ENCODE results near the gene IL10. TPM values are rescaled to one million over a fixed set of nuclear protein-coding genes. Genes with fewer than 3 reads are reported as not detected.

Gene IL10
- polyA plus RNA-seq, 1 donor (not counting 4 experiments of a cell fraction or from before 2014, with no cell fraction given) = not detected

DNA sequence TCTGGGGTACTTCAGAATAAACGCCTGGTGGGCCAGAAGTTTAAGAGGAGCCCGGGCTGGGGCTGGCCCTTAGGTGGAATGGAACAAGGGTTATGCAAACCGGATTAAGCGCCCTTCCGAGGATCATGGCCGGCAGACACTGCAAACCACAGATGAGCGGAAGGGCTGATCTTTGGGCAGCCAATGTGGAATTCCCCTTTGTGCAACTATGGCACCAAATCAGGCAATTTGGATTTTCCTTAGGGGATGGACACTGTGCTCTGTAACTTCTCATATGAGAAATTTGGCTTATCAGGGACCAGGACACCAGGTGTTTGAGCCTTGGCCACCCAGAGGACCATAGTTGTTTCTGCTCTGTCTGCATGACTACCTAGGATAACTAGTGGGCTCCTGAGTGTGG, 5.7 kb upstream of the IL10 start:
- no peaks in the 10 kb centered on the region for H3K36me3 ChIP-seq (ENCODE audit: control insufficient read depth in 2 of 2, extremely low read depth in 1 of 2, insufficient read depth in 2 of 2, low read length in 2 of 2)
- H3K27ac ChIP-seq (ENCODE audit: control insufficient read depth, insufficient read depth, low read length) = no peak overlapping the region
- no peak for DNase-seq (ENCODE audit: low read depth, low spot score)
- H3K4me2 ChIP-seq (ENCODE audit: control insufficient read depth, extremely low read depth, insufficient read depth, low read depth, low read length) = no peak overlapping the region
- no peak overlapping the region for H3K9ac ChIP-seq (ENCODE audit: control insufficient read depth, extremely low read depth, insufficient read depth, low read length)
- H3K27me3 ChIP-seq (ENCODE audit: control insufficient read depth, extremely low read depth, insufficient read depth, low read length) = peaks cover 21% of the 10 kb centered on the region
- no peaks in the 10 kb centered on the region for H3K79me2 ChIP-seq (ENCODE audit: control insufficient read depth, insufficient read depth, low read length)
- TF ChIP-seq EZH2 (IDR thresholded peaks at IDR 0.05; ENCODE audit: low read length) = no peak
- TF ChIP-seq, protein P1, sequence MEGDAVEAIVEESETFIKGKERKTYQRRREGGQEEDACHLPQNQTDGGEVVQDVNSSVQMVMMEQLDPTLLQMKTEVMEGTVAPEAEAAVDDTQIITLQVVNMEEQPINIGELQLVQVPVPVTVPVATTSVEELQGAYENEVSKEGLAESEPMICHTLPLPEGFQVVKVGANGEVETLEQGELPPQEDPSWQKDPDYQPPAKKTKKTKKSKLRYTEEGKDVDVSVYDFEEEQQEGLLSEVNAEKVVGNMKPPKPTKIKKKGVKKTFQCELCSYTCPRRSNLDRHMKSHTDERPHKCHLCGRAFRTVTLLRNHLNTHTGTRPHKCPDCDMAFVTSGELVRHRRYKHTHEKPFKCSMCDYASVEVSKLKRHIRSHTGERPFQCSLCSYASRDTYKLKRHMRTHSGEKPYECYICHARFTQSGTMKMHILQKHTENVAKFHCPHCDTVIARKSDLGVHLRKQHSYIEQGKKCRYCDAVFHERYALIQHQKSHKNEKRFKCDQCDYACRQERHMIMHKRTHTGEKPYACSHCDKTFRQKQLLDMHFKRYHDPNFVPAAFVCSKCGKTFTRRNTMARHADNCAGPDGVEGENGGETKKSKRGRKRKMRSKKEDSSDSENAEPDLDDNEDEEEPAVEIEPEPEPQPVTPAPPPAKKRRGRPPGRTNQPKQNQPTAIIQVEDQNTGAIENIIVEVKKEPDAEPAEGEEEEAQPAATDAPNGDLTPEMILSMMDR (optimal IDR thresholded peaks at IDR 0.05 in 1 of 3, IDR thresholded peaks at IDR 0.05 in 1 of 3, conservative IDR thresholded peaks at IDR 0.05 in 1 of 3; ENCODE audit: extremely low read depth in 1 of 3, insufficient read depth in 2 of 3, low read length in 3 of 3) = no peak
- H3K4me1 ChIP-seq (ENCODE audit: control insufficient read depth, extremely low read depth, insufficient read depth, low read length) = no peaks in the 10 kb centered on the region
- H3K9me3 ChIP-seq (ENCODE audit: control insufficient read depth, low read depth, low read length) = no peaks in the 10 kb centered on the region
- dilution Hi-C loops (cut with MboI; ENCODE audit: extremely low pct_ligation_motif_present, low sequenced_read_pairs) = no loop called here
- no peak overlapping the region for H2AFZ ChIP-seq (ENCODE audit: control insufficient read depth, low read length)
- no peak for FAIRE-seq
- no peaks in the 10 kb centered on the region for H4K20me1 ChIP-seq (ENCODE audit: control insufficient read depth, extremely low read depth, insufficient read depth, low read length)
- no peak overlapping the region for H3K4me3 ChIP-seq (ENCODE audit: control insufficient read depth in 2 of 3, extremely low read depth in 1 of 3, insufficient read depth in 2 of 3, low read depth in 1 of 3, low read length in 3 of 3)
- no peaks in the 10 kb centered on the region for H3K9me1 ChIP-seq (ENCODE audit: control insufficient read depth, extremely low read depth, insufficient read depth, low read length)

DNA sequence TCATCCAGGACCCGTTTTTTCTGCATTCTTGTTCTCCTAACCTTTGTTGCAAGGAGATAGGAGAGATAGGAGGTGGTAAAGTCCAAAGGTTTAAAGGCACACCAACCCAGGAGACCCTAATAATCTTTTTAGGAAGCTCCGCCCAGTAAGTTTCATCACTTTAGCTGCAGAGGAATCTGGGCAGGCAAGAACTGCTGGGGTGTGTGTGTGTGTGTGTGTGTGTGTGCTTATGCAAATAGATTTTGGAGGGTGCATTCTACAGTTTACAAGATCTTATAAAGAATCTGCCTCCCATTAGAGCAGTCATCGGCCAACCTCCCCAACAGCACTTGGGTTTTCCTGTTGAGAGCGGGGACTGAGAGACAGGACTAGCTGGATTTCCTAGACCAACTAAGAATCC, 3.9 kb upstream of the IL10 start:
- Histone ChIP-seq H3K4me2 (ENCODE audit: control insufficient read depth, extremely low read depth, insufficient read depth, low read depth, low read length) (no peak overlapping the region), H3K27me3 (ENCODE audit: control insufficient read depth, extremely low read depth, insufficient read depth, low read length) (peaks cover 30% of the 10 kb centered on the region), H4K20me1 (ENCODE audit: control insufficient read depth, extremely low read depth, insufficient read depth, low read length) (no peaks in the 10 kb centered on the region), H3K4me1 (ENCODE audit: control insufficient read depth, extremely low read depth, insufficient read depth, low read length) (no peaks in the 10 kb centered on the region), H3K27ac (ENCODE audit: control insufficient read depth, insufficient read depth, low read length) (no peak overlapping the region), H3K4me3 (ENCODE audit: control insufficient read depth in 2 of 3, extremely low read depth in 1 of 3, insufficient read depth in 2 of 3, low read depth in 1 of 3, low read length in 3 of 3) (no peak overlapping the region), H3K36me3 (ENCODE audit: control insufficient read depth in 2 of 2, extremely low read depth in 1 of 2, insufficient read depth in 2 of 2, low read length in 2 of 2) (no peaks in the 10 kb centered on the region), H2AFZ (ENCODE audit: control insufficient read depth, low read length) (no peak overlapping the region), H3K79me2 (ENCODE audit: control insufficient read depth, insufficient read depth, low read length) (no peaks in the 10 kb centered on the region), H3K9me1 (ENCODE audit: control insufficient read depth, extremely low read depth, insufficient read depth, low read length) (no peaks in the 10 kb centered on the region), H3K9me3 (ENCODE audit: control insufficient read depth, low read depth, low read length) (no peaks in the 10 kb centered on the region), H3K9ac (ENCODE audit: control insufficient read depth, extremely low read depth, insufficient read depth, low read length) (no peak overlapping the region)
- no peak for DNase-seq (ENCODE audit: low read depth, low spot score)
- TF ChIP-seq EZH2 (IDR thresholded peaks at IDR 0.05; ENCODE audit: low read length) = no peak
- TF ChIP-seq, protein P1 (optimal IDR thresholded peaks at IDR 0.05 in 1 of 3, IDR thresholded peaks at IDR 0.05 in 1 of 3, conservative IDR thresholded peaks at IDR 0.05 in 1 of 3; ENCODE audit: extremely low read depth in 1 of 3, insufficient read depth in 2 of 3, low read length in 3 of 3) = no peak
- FAIRE-seq = no peak
- dilution Hi-C loops (cut with MboI; ENCODE audit: extremely low pct_ligation_motif_present, low sequenced_read_pairs) = no loop called here

Measured in keratinocyte (primary cell).